AG04449 (cell line): ENCODE data around the gene POLR2A.

Experiments
- CTCF ChIA-PET: fragments of 350-600 bp; formaldehyde crosslinking; extraction: SDS; loops from one replicate; lab custom pipeline; 2021; ENCODE audit warnings: antibody characterized with exemption; lab: Yijun Ruan, JAX
- POLR2A ChIA-PET: fragments of 400-600, 350-600 bp; formaldehyde crosslinking; extraction: SDS; loops from one replicate; lab custom pipeline; 2020; ENCODE audit warnings: antibody characterized with exemption, inconsistent platforms; lab: Yijun Ruan, JAX
- DNase-seq: peaks from one replicate; pipeline ENCODE4 v3.0.0-alpha.2; 2010; ENCODE audit warnings: low read depth, low spot score
- H3K4me3 ChIP-seq: 2 replicates; pipeline ENCODE4 v1.5.1; 2011; ENCODE audit warnings: low read depth, mild to moderate bottlenecking, control low read depth, low read length
- TF ChIP-seq, protein P1 (sequence below): IDR thresholded peaks from one replicate; pipeline ENCODE4 v1.5.1; 2011; ENCODE audit warnings: mild to moderate bottlenecking, moderate library complexity, low read length, control low read depth, inconsistent platforms; ENCODE audit not compliant: insufficient read depth; ENCODE audit errors: missing control alignments

POLR2A gene

DNA sequence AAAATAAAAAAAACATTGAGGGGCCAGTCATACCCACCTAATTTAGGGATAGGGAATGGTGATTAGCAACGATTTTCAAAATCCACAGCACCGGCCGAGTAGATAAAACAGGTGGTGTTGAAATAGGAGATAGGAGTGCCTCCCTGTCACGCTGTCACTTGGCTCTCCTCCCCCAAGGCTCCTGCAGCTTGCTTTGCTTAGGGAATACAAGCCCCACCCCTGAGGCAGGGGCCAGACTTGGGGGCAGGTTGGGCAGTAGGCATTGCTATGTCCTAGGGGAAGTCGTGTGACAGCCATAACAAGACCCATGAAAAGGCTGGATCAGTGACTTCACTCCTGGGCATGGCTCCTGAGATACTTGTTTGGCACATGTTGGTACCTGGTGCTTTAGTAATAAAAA is 25.8 kb downstream of the POLR2A start:
- POLR2A ChIA-PET, result no interaction called here

DNA sequence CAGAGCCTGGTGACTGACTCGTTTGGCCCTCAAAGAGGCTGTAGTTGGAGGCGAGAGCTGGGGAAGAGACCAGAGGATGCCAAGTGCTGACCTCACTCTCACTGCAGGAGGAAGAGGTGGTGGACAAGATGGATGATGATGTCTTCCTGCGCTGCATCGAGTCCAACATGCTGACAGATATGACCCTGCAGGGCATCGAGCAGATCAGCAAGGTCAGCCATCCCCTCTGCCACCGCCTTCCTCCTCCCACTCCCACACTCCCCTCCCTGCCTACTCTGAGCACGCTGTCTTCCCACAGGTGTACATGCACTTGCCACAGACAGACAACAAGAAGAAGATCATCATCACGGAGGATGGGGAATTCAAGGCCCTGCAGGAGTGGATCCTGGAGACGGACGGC is 26.9 kb downstream of the POLR2A start:
- POLR2A ChIA-PET, result no interaction called here
- TF ChIP-seq, protein P1, sequence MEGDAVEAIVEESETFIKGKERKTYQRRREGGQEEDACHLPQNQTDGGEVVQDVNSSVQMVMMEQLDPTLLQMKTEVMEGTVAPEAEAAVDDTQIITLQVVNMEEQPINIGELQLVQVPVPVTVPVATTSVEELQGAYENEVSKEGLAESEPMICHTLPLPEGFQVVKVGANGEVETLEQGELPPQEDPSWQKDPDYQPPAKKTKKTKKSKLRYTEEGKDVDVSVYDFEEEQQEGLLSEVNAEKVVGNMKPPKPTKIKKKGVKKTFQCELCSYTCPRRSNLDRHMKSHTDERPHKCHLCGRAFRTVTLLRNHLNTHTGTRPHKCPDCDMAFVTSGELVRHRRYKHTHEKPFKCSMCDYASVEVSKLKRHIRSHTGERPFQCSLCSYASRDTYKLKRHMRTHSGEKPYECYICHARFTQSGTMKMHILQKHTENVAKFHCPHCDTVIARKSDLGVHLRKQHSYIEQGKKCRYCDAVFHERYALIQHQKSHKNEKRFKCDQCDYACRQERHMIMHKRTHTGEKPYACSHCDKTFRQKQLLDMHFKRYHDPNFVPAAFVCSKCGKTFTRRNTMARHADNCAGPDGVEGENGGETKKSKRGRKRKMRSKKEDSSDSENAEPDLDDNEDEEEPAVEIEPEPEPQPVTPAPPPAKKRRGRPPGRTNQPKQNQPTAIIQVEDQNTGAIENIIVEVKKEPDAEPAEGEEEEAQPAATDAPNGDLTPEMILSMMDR, result no peak
- CTCF ChIA-PET, result interaction anchor here (0.8 to 5.7 kb wide), 4 partner anchors 8 to 78 kb away, joined by 3 to 63 read pairs (median 4); partner anchors contain the start of gene SENP3
- H3K4me3 ChIP-seq, result no peak overlapping the region
- DNase-seq, result no peak

More for the DNA sequence above, 25.8 kb downstream of the POLR2A start:
- H3K4me3 ChIP-seq, result no peak overlapping the region
- DNase-seq, result no peak
- CTCF ChIA-PET, result interaction anchor here (1.0 to 1.7 kb wide), 3 partner anchors 13 to 51 kb away, joined by 3 to 14 read pairs (median 3); no protein-coding TSS in a partner anchor
- TF ChIP-seq, protein P1, result no peak

DNA sequence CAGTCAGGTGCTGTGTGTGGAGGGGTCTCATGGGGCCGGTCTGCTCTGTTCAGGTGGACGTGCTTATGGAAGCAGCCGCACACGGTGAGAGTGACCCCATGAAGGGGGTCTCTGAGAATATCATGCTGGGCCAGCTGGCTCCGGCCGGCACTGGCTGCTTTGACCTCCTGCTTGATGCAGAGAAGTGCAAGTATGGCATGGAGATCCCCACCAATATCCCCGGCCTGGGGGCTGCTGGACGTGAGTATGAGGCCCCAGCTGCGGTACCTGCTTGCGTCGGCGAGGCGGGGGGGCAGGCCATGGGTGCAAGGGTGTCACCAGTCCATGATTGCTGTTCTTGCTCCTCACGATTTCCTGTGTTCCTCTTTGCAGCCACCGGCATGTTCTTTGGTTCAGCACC is 27.9 kb downstream of the POLR2A start:
- CTCF ChIA-PET, result interaction anchor here (4.6 to 5.7 kb wide), 5 partner anchors 9 to 175 kb away, joined by 32 to 77 read pairs (median 40); partner anchors contain the start of genes TNFSF12, TNFSF13, TP53 and WRAP53
- POLR2A ChIA-PET, result interaction anchor here (2.6 kb wide), 1 partner anchor 28 kb away, joined by 10 read pairs; the partner anchor contains the start of gene POLR2A
- TF ChIP-seq, protein P1, result no peak
- DNase-seq, result no peak
- H3K4me3 ChIP-seq, result no peak overlapping the region

DNA sequence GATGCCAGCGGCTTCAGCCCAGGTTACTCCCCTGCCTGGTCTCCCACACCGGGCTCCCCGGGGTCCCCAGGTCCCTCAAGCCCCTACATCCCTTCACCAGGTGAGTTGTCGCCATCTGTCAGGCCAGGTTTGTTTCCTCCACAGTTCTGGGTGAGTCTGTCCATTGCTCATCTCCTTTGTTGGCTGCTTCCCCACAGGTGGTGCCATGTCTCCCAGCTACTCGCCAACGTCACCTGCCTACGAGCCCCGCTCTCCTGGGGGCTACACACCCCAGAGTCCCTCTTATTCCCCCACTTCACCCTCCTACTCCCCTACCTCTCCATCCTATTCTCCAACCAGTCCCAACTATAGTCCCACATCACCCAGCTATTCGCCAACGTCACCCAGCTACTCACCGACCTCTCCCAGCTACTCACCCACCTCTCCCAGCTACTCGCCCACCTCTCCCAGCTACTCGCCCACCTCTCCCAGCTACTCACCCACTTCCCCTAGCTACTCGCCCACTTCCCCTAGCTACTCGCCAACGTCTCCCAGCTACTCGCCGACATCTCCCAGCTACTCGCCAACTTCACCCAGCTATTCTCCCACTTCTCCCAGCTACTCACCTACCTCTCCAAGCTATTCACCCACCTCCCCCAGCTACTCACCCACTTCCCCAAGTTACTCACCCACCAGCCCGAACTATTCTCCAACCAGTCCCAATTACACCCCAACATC is 28.8 kb downstream of the POLR2A start:
- TF ChIP-seq, protein P1, result no peak
- ChIA-PET CTCF (interaction anchor here (0.9 to 5.7 kb wide), 16 partner anchors 9 to 174 kb away, joined by 3 to 140 read pairs (median 34); partner anchors contain the start of genes MPDU1, SENP3, SOX15 and TMEM95), POLR2A (interaction anchor here (0.6 to 2.6 kb wide), 3 partner anchors 14 to 29 kb away, joined by 3 to 10 read pairs (median 3); partner anchors contain the start of gene POLR2A)
- DNase-seq, result no peak
- H3K4me3 ChIP-seq, result no peak overlapping the region

DNA sequence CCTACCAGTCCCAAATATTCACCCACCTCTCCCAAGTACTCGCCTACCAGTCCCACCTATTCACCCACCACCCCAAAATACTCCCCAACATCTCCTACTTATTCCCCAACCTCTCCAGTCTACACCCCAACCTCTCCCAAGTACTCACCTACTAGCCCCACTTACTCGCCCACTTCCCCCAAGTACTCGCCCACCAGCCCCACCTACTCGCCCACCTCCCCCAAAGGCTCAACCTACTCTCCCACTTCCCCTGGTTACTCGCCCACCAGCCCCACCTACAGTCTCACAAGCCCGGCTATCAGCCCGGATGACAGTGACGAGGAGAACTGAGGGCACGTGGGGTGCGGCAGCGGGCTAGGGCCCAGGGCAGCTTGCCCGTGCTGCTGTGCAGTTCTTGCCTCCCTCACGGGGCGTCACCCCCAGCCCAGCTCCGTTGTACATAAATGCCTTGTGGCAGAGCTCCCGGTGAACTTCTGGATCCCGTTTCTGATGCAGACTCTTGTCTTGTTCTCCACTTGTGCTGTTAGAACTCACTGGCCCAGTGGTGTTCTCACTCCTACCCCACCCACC is 29.8 kb downstream of the POLR2A start:
- ChIA-PET POLR2A (interaction anchor here (0.6 to 2.6 kb wide), 2 partner anchors 30 to 74 kb away, joined by 3 to 10 read pairs; partner anchors contain the start of gene POLR2A), CTCF (interaction anchor here (0.9 to 5.7 kb wide), 31 partner anchors 7 to 173 kb away, joined by 3 to 140 read pairs (median 6); partner anchors contain the start of genes CD68, SENP3, SOX15 and SPEM3)
- DNase-seq, result no peak
- H3K4me3 ChIP-seq, result no peak overlapping the region
- TF ChIP-seq, protein P1, result no peak
